Naive thymus-derived CD4-positive, alpha-beta T cell (primary cell): ENCODE measurements around the gene AFF4. TPM values are rescaled to one million over a fixed set of nuclear protein-coding genes. Genes with fewer than 3 reads are reported as not detected.
"Not testable (repeated sequence)": the region's sequence is repeated elsewhere in the genome, so short reads cannot be mapped to it uniquely, and the experiment has no call there.

Source experiments
- ATAC-seq: fragments of 150-1000 bp; cut with Tn5 transposase; 2 replicates; pipeline ENCODE4 v1.10.0; 2021; ENCODE audit warnings: mild to moderate bottlenecking, moderate library complexity
- CTCF ChIA-PET: fragments of 350-600 bp; sonication (Branson Sonifier 250); formaldehyde crosslinking; loops from one replicate; lab custom pipeline; 2021; ENCODE audit warnings: antibody characterized with exemption; lab: Charles Lee
- POLR2A ChIA-PET: fragments of 350-600 bp; sonication (Branson Sonifier 250); formaldehyde crosslinking; loops from one replicate; lab custom pipeline; 2021; ENCODE audit warnings: antibody characterized with exemption, inconsistent platforms; lab: Charles Lee
- DNase-seq, 9 donors: peaks; one replicate each; pipeline versions ENCODE4 v3.0.0 to v3.0.0-alpha.2; 2020 to 2022; ENCODE audit warnings: mixed read lengths in 1 of 9
- H3K27ac ChIP-seq: one replicate; pipeline ENCODE4 v1.7.0; 2013; ENCODE audit warnings: mild to moderate bottlenecking, low read depth, low read length, moderate library complexity
- H3K27me3 ChIP-seq, 2 donors: one replicate each; pipeline ENCODE4 v1.7.0; 2013; ENCODE audit warnings: low read length in 2 of 2, mild to moderate bottlenecking in 2 of 2, moderate library complexity in 2 of 2; ENCODE audit not compliant: control insufficient read depth in 2 of 2, insufficient read depth in 2 of 2
- H3K36me3 ChIP-seq, 3 experiments: 1 replicate in 2 of 3; 2 replicates in 1 of 3; pipeline ENCODE4 v1.7.0; 2013; ENCODE audit warnings: low read length in 3 of 3, mild to moderate bottlenecking in 3 of 3, moderate library complexity in 1 of 3; ENCODE audit not compliant: insufficient read depth in 3 of 3, control insufficient read depth in 2 of 3
- H3K4me1 ChIP-seq, 2 donors: one replicate each; pipeline ENCODE4 v1.7.0; 2013; ENCODE audit warnings: low read length in 2 of 2, mild to moderate bottlenecking in 2 of 2, moderate library complexity in 1 of 2; ENCODE audit not compliant: control insufficient read depth in 2 of 2, insufficient read depth in 2 of 2
- H3K4me3 ChIP-seq: 2 replicates; pipeline ENCODE4 v1.7.0; 2013; ENCODE audit warnings: mild to moderate bottlenecking, low read length
- H3K9me3 ChIP-seq, 3 experiments: 1 replicate in 2 of 3; 2 replicates in 1 of 3; pipeline ENCODE4 v1.7.0; 2013; ENCODE audit warnings: low read length in 3 of 3; ENCODE audit not compliant: control insufficient read depth in 2 of 3
- H3K27ac Mint-ChIP-seq, 9 donors: one replicate each; pipeline ENCODE4 v1.8.0; 2020 to 2022; ENCODE audit warnings: mixed read lengths in 9 of 9, mild to moderate bottlenecking in 8 of 9, moderate library complexity in 5 of 9, inconsistent platforms in 2 of 9
- H3K27me3 Mint-ChIP-seq, 5 donors: one replicate each; pipeline ENCODE4 v1.8.0; 2021 to 2022; ENCODE audit warnings: mixed read lengths in 5 of 5, mild to moderate bottlenecking in 1 of 5
- H3K36me3 Mint-ChIP-seq, 5 donors: one replicate each; pipeline ENCODE4 v1.8.0; 2020 to 2022; ENCODE audit warnings: mixed read lengths in 5 of 5, mild to moderate bottlenecking in 3 of 5, inconsistent platforms in 1 of 5
- H3K4me1 Mint-ChIP-seq, 7 donors: one replicate each; pipeline ENCODE4 v1.8.0; 2020 to 2022; ENCODE audit warnings: mixed read lengths in 7 of 7, mild to moderate bottlenecking in 3 of 7, inconsistent platforms in 1 of 7
- H3K4me3 Mint-ChIP-seq, 10 donors: one replicate each; pipeline ENCODE4 v1.8.0; 2020 to 2022; ENCODE audit warnings: mild to moderate bottlenecking in 10 of 10, mixed read lengths in 10 of 10, moderate library complexity in 6 of 10, inconsistent platforms in 2 of 10
- H3K9me3 Mint-ChIP-seq, 11 donors: one replicate each; pipeline ENCODE4 v1.8.0; 2020 to 2022; ENCODE audit warnings: mixed read lengths in 11 of 11, mild to moderate bottlenecking in 4 of 11, inconsistent platforms in 1 of 11, moderate library complexity in 1 of 11
- intact Hi-C, 2 donors: fragments of 100-400 bp; cut with micrococcal nuclease; formaldehyde crosslinking; loops; one replicate each; pipeline ENCODE4 v1.15.1; 2023
- polyA plus RNA-seq, 2 donors: library from polyadenylated mRNA; unstranded; fragments of 300-500 nt; fragmentation: Illumina TruSeq; gene quantifications; one replicate each; pipeline ENCODE4 v1.2.3, GENCODE V29; 2021
- total RNA-seq, 6 experiments: library from RNA in 5 of 6; stranded (reverse) in 5 of 6; gene quantifications; 1 replicate in 5 of 6; 2 replicates in 1 of 6; pipeline ENCODE4 v1.2.3 and lab custom pipeline; 2021 to 2026

Gene AFF4
- total and polyA plus RNA-seq, 7 experiments from 2014 or later: 25.3 to 82.3 (median 63.3) TPM

GRCh38 chr5:132947671-132948070, 15.8 kb downstream of the AFF4 start:
- ATAC-seq: no peak
- Histone ChIP-seq H3K27ac (no peak overlapping the region), H3K36me3 (peaks cover 0 to 10% (median 0%) of the 10 kb centered on the region in 3 experiments), H3K9me3 (no peaks in the 10 kb centered on the region), H3K4me3 (no peak overlapping the region), H3K4me1 (peaks cover 0 to 5% of the 10 kb centered on the region in 2 donors), H3K27me3 (no peaks in the 10 kb centered on the region)
- H3K27ac Mint-ChIP-seq: peak overlapping the region in 3 of 9 donors; percentile 18 to 72 (median 54)
- H3K36me3 Mint-ChIP-seq: peaks cover 0 to 36% (median 16%) of the 10 kb centered on the region in 5 donors
- no peaks in the 10 kb centered on the region for H3K27me3 Mint-ChIP-seq
- peak overlapping the region in 1 of 10 donors; percentile 25 for H3K4me3 Mint-ChIP-seq
- H3K4me1 Mint-ChIP-seq: peaks cover 28 to 80% (median 59%) of the 10 kb centered on the region in 7 donors
- intact Hi-C loops: no loop called here
- POLR2A ChIA-PET: no interaction called here
- no peaks in the 10 kb centered on the region for H3K9me3 Mint-ChIP-seq
- CTCF ChIA-PET: interaction anchor here (0.9 kb wide), 1 partner anchor 14 kb away, joined by 5 read pairs; no protein-coding TSS in a partner anchor
- no peak for DNase-seq

GRCh38 chr5:132945315-132945714, 18.1 kb downstream of the AFF4 start:
- POLR2A ChIA-PET: interaction anchor here (0.6 kb wide), 1 partner anchor 16 kb away, joined by 3 read pairs; no protein-coding TSS in a partner anchor
- H3K4me1 ChIP-seq, H3K27ac ChIP-seq, CTCF ChIA-PET, H3K4me3 ChIP-seq, H3K27me3 Mint-ChIP-seq, DNase-seq, H3K9me3 ChIP-seq, H3K27me3 ChIP-seq, H3K4me3 Mint-ChIP-seq, intact Hi-C loops, H3K27ac Mint-ChIP-seq, H3K9me3 Mint-ChIP-seq, ATAC-seq: not testable (repeated sequence)
- peaks cover 0 to 20% (median 7%) of the 10 kb centered on the region in 5 donors for H3K36me3 Mint-ChIP-seq
- H3K4me1 Mint-ChIP-seq: peaks cover 24 to 68% (median 48%) of the 10 kb centered on the region in 7 donors
- peaks cover 0 to 11% (median 0%) of the 10 kb centered on the region in 3 experiments for H3K36me3 ChIP-seq

GRCh38 chr5:132943362-132944022, 19.9 kb downstream of the AFF4 start:
- DNase-seq (no peak), ATAC-seq (no peak)
- CTCF ChIA-PET: no interaction called here
- intact Hi-C loops: no loop called here
- POLR2A ChIA-PET: no interaction called here
- H3K27me3 ChIP-seq: no peaks in the 10 kb centered on the region
- H3K4me1 ChIP-seq: no peaks in the 10 kb centered on the region
- H3K36me3 ChIP-seq: peaks cover 0 to 11% (median 0%) of the 10 kb centered on the region in 3 experiments
- H3K36me3 Mint-ChIP-seq: peaks cover 0 to 15% (median 7%) of the 10 kb centered on the region in 5 donors
- peaks cover 20 to 57% (median 45%) of the 10 kb centered on the region in 7 donors for H3K4me1 Mint-ChIP-seq
- H3K27me3 Mint-ChIP-seq: no peaks in the 10 kb centered on the region
- H3K4me3 ChIP-seq: no peak overlapping the region
- no peaks in the 10 kb centered on the region for H3K9me3 Mint-ChIP-seq
- no peaks in the 10 kb centered on the region for H3K9me3 ChIP-seq
- H3K27ac ChIP-seq: no peak overlapping the region
- peak overlapping the region in 2 of 10 donors; percentile 2 to 37 for H3K4me3 Mint-ChIP-seq
- peak overlapping the region in 3 of 9 donors; percentile 36 to 59 (median 36) for H3K27ac Mint-ChIP-seq

GRCh38 chr5:132941331-132941730, 22.1 kb downstream of the AFF4 start:
- intact Hi-C loops: no loop called here
- POLR2A ChIA-PET: no interaction called here

GRCh38 chr5:132928062-132928407, 35.4 kb downstream of the AFF4 start:
- ChIA-PET POLR2A (no interaction called here), CTCF (no interaction called here)
- Histone ChIP-seq H3K4me1 (no peaks in the 10 kb centered on the region), H3K36me3 (peaks cover 9 to 66% (median 10%) of the 10 kb centered on the region in 3 experiments), H3K4me3 (no peak overlapping the region), H3K27me3 (no peaks in the 10 kb centered on the region), H3K27ac (no peak overlapping the region), H3K9me3 (no peaks in the 10 kb centered on the region)
- H3K36me3 Mint-ChIP-seq: peaks cover 13 to 75% (median 38%) of the 10 kb centered on the region in 5 donors
- ATAC-seq (no peak), DNase-seq (no peak)
- H3K27me3 Mint-ChIP-seq: no peaks in the 10 kb centered on the region
- H3K4me1 Mint-ChIP-seq: peaks cover 2 to 43% (median 27%) of the 10 kb centered on the region in 7 donors
- H3K27ac Mint-ChIP-seq: peak overlapping the region in 2 of 9 donors; percentile 1 to 53
- no peaks in the 10 kb centered on the region for H3K9me3 Mint-ChIP-seq
- H3K4me3 Mint-ChIP-seq: no peak overlapping the region
- intact Hi-C loops: no loop called here

More at GRCh38 chr5:132941331-132941730, 22.1 kb downstream of the AFF4 start:
- H3K27ac ChIP-seq: no peak overlapping the region
- no peaks in the 10 kb centered on the region for H3K27me3 Mint-ChIP-seq
- ATAC-seq (no peak), DNase-seq (no peak)
- no peak overlapping the region for H3K4me3 ChIP-seq
- CTCF ChIA-PET: no interaction called here
- H3K36me3 ChIP-seq: peaks cover 0 to 17% (median 0%) of the 10 kb centered on the region in 3 experiments
- H3K27me3 ChIP-seq: no peaks in the 10 kb centered on the region
- no peak overlapping the region for H3K27ac Mint-ChIP-seq
- peaks cover 0 to 25% (median 11%) of the 10 kb centered on the region in 5 donors for H3K36me3 Mint-ChIP-seq
- no peak overlapping the region for H3K4me3 Mint-ChIP-seq
- peaks cover 13 to 58% (median 44%) of the 10 kb centered on the region in 7 donors for H3K4me1 Mint-ChIP-seq
- H3K9me3 ChIP-seq: no peaks in the 10 kb centered on the region
- H3K9me3 Mint-ChIP-seq: no peaks in the 10 kb centered on the region
- H3K4me1 ChIP-seq: no peaks in the 10 kb centered on the region

- H3K4me3 Mint-ChIP-seq: no peak overlapping the region
- H3K4me1 Mint-ChIP-seq: peaks cover 2 to 40% (median 27%) of the 10 kb centered on the region in 7 donors
- no peaks in the 10 kb centered on the region for H3K27me3 Mint-ChIP-seq
- H3K36me3 Mint-ChIP-seq: peaks cover 13 to 71% (median 33%) of the 10 kb centered on the region in 5 donors
- Histone ChIP-seq H3K27ac (no peak overlapping the region), H3K4me1 (no peaks in the 10 kb centered on the region), H3K4me3 (no peak overlapping the region), H3K36me3 (peaks cover 6 to 61% (median 10%) of the 10 kb centered on the region in 3 experiments), H3K9me3 (no peaks in the 10 kb centered on the region), H3K27me3 (no peaks in the 10 kb centered on the region)
- H3K9me3 Mint-ChIP-seq: no peaks in the 10 kb centered on the region
- H3K27ac Mint-ChIP-seq: peak overlapping the region in 1 of 9 donors; percentile 53
- DNase-seq (no peak), ATAC-seq (no peak)
- ChIA-PET POLR2A (no interaction called here), CTCF (no interaction called here)
- intact Hi-C loops: no loop called here
Measured at GRCh38 chr5:132927355-132928061, 35.9 kb downstream of the AFF4 start.
